Measurements from ENCODE around the gene MRPL11.

Gene MRPL11

DNA sequence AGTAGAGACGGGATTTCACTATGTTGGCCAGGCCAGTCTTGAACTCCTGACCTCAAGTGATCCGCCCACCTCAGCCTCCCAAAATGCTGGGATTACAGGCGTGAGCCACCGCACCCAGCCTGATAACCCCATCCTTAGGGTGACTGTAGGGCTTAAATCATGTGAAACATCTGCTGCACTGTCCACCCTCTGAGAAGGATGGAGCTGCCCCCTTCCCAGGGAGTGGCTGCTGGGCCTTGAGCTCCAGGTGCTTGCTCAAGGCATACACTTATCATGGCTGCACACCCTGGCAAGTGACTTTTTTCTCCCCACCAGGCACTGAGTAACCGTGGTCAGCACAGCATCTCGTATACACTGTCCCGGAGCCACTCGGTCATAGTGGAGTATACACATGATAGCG is 33.4 kb upstream of the MRPL11 start:
- TF ChIP-seq, protein P1, sequence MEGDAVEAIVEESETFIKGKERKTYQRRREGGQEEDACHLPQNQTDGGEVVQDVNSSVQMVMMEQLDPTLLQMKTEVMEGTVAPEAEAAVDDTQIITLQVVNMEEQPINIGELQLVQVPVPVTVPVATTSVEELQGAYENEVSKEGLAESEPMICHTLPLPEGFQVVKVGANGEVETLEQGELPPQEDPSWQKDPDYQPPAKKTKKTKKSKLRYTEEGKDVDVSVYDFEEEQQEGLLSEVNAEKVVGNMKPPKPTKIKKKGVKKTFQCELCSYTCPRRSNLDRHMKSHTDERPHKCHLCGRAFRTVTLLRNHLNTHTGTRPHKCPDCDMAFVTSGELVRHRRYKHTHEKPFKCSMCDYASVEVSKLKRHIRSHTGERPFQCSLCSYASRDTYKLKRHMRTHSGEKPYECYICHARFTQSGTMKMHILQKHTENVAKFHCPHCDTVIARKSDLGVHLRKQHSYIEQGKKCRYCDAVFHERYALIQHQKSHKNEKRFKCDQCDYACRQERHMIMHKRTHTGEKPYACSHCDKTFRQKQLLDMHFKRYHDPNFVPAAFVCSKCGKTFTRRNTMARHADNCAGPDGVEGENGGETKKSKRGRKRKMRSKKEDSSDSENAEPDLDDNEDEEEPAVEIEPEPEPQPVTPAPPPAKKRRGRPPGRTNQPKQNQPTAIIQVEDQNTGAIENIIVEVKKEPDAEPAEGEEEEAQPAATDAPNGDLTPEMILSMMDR (IDR thresholded peaks at IDR 0.05; ENCODE audit: borderline replicate concordance, insufficient read depth, low read depth, low read length), result no peak
- no peak overlapping the region for H3K4me3 ChIP-seq (ENCODE audit: low read depth, low read length)

DNA sequence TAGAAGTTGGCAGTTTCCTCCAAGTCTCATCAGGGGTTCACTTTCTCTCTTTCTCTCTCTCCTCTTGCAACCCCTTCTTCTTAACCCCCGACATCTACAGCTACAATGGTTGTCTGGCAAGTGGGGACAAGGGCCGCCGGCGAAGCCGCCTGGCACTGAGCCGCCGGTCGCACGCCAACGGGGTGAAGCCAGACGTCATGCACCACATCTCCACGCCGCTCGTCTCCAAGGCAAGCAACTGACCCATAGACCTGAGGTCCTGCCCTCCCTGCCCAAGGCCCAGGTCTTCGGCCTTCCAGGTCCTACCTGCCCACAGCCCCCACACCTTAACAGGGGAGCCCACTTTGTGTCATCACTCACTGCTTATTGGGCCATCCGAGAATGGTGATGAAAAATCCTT is 32.5 kb upstream of the MRPL11 start:
- TF ChIP-seq, protein P1 (IDR thresholded peaks at IDR 0.05; ENCODE audit: borderline replicate concordance, insufficient read depth, low read depth, low read length), result no peak
- H3K4me3 ChIP-seq (ENCODE audit: low read depth, low read length), result no peak overlapping the region

DNA sequence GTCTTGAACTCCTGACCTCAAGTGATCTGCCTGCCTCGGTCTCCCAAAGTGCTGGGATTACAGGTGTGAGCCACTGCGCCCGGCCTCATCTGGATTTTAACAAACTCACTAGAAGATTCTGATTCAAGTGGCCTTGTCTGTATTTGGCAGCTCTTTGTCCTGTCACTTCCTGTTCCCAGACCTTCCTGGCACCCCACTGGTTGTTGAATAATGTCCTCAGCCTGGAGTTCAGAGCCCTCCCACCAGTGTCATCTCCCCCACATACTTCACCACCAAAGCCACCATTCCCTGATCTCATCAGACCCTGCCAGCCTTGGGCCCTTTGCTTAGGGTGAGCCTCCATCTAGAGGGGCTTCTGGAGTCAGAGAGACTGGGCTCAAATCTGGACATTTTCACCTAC is 31.4 kb upstream of the MRPL11 start:
- no peak overlapping the region for H3K4me3 ChIP-seq (ENCODE audit: low read depth, low read length)
- TF ChIP-seq, protein P1 (IDR thresholded peaks at IDR 0.05; ENCODE audit: borderline replicate concordance, insufficient read depth, low read depth, low read length), result no peak

DNA sequence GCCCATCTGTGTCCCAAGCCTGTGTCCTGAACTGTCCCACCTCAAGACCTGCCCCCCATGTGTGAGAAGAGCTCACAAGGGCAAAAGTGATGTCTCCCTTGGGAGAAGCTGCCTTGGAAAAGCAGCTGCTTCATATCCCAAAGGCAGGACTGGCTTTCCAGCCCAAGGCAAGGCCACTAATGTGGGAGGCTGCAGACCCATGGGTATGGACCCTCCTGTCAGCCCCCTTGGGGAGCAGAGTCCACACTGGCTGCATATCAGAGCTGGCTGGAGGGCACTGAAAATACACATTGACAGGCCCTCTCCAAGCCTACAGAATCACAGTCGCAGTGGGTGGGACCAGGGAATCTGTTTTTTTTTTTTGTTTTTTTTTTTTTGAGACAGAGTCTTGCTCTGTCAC is 30.8 kb upstream of the MRPL11 start:
- TF ChIP-seq, protein P1 (IDR thresholded peaks at IDR 0.05; ENCODE audit: borderline replicate concordance, insufficient read depth, low read depth, low read length), result no peak
- no peak overlapping the region for H3K4me3 ChIP-seq (ENCODE audit: low read depth, low read length)

DNA sequence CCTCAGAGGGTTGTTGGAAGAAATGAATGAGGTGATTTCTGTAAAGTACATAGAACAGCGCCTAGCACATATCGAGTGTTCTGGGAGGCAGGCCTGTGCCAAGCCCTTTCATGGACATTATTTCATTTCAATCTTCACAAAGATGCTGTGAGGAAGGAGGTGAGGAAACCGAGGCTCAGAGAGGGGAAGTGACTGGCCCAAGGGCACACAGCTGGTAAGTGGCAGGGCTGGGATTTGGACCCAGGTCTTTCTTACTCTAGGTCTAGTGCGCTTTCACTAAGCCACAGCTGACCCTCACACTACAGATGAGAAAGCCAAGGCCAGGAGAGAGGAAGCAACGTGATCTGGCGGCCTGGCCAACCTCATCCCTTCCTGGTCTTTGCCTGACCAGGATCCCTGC is 30.0 kb upstream of the MRPL11 start:
- TF ChIP-seq, protein P1 (IDR thresholded peaks at IDR 0.05; ENCODE audit: borderline replicate concordance, insufficient read depth, low read depth, low read length), result no peak
- H3K4me3 ChIP-seq (ENCODE audit: low read depth, low read length), result no peak overlapping the region

DNA sequence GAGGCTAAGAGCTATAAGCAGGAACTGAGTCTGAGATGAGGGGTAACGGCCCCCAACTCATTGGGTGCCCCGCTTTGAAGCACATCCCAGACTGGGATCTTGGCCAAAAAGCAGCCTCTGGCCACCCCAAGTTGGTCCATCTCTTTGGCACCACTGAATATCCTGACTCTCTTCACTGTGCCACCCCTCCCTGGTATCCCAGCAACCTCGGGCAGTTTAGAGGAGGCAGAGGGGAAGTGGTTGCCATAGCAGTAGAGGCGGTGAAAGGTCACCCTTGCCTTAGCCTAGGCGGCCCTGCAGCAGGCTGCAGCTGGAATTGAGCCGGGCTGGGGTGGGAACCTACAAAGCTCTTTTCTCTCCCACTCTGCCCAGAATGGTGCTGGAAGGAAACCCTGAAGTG is 29.1 kb upstream of the MRPL11 start:
- H3K4me3 ChIP-seq (ENCODE audit: low read depth, low read length), result no peak overlapping the region
- TF ChIP-seq, protein P1 (IDR thresholded peaks at IDR 0.05; ENCODE audit: borderline replicate concordance, insufficient read depth, low read depth, low read length), result no peak

DNA sequence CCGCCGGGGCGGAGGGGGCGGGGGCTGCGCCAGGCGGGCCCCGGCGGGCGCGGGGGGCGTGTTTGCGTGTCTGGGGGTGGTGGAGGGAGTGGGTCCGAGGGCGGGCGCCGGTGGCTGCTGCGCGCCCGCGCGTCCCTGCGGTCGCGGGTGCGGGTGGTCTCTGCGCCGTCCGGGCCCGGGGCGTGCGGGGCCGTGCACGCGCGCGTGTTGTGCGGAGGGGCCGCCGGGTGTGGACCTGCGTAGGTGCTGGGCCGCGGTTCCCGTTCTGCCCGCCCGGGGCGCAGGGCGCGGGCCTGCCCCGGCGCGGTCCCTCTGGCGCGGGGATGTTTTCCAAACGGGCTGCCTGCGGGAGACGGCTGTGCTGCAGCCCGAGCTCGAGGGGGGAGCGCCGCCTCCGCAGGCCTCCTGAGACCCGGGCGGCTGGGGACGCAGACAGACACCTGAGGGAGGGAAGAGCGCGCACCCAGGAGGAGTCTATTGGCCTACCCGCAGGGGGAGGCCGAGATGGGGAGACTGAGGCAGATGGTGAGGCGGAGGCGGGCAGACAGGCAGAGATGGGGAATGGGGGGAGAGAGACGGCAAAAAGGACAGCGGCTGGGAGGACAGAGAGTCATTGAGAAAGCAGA is 28.5 kb upstream of the MRPL11 start:
- TF ChIP-seq, protein P1 (IDR thresholded peaks at IDR 0.05; ENCODE audit: borderline replicate concordance, insufficient read depth, low read depth, low read length), result peak; percentile 28; the same call in 1 of the 2 replicates
- peak overlapping the region; percentile 42 for H3K4me3 ChIP-seq (ENCODE audit: low read depth, low read length)
